ENCODE results near the gene EDC3. TPM values are rescaled to one million over a fixed set of nuclear protein-coding genes. Genes with fewer than 3 reads are reported as not detected.

The EDC3 gene
- polyA plus RNA-seq, 1 experiment: 44.2 TPM

GRCh38 chr15:74622758-74623157 lies 73.1 kb downstream of the EDC3 start:
- no peak for TF ChIP-seq CTCF (IDR thresholded peaks at IDR 0.05; ENCODE audit: insufficient read depth, low read depth, low read length)
- no peak for DNase-seq (ENCODE audit: low read depth)
- peaks cover 78% of the 10 kb centered on the region for H3K36me3 ChIP-seq (ENCODE audit: control insufficient read depth, insufficient read depth, low read length)
- ChIA-PET CTCF (interaction anchor here (13.7 to 22.3 kb wide), 2 partner anchors 11 to 147 kb away, joined by 135 to 563 read pairs; partner anchors contain the start of gene CSK), POLR2A (no interaction called here)
- no peak overlapping the region for H3K4me3 ChIP-seq (ENCODE audit: low read depth, low read length)
- H3K27me3 ChIP-seq (ENCODE audit: control insufficient read depth, insufficient read depth, low read length): no peaks in the 10 kb centered on the region

- TF ChIP-seq CTCF (IDR thresholded peaks at IDR 0.05; ENCODE audit: insufficient read depth, low read depth, low read length): no peak
- Histone ChIP-seq H3K4me3 (ENCODE audit: low read depth, low read length) (no peak overlapping the region), H3K36me3 (ENCODE audit: control insufficient read depth, insufficient read depth, low read length) (peaks cover 70% of the 10 kb centered on the region), H3K27me3 (ENCODE audit: control insufficient read depth, insufficient read depth, low read length) (no peaks in the 10 kb centered on the region)
- ChIA-PET CTCF (interaction anchor here (0.6 to 22.3 kb wide), 6 partner anchors 12 to 249 kb away, joined by 3 to 563 read pairs (median 5); partner anchors contain the start of gene CSK), POLR2A (no interaction called here)
- DNase-seq (ENCODE audit: low read depth): no peak
These were observed 73.9 kb downstream of the EDC3 start for GRCh38 chr15:74621936-74622335.

GRCh38 chr15:74621546-74621920 lies 74.3 kb downstream of the EDC3 start:
- no peaks in the 10 kb centered on the region for H3K27me3 ChIP-seq (ENCODE audit: control insufficient read depth, insufficient read depth, low read length)
- no peak overlapping the region for H3K4me3 ChIP-seq (ENCODE audit: low read depth, low read length)
- CTCF ChIA-PET: interaction anchor here (0.6 to 22.3 kb wide), 7 partner anchors 12 to 250 kb away, joined by 3 to 563 read pairs (median 5); partner anchors contain the start of gene CSK
- peaks cover 66% of the 10 kb centered on the region for H3K36me3 ChIP-seq (ENCODE audit: control insufficient read depth, insufficient read depth, low read length)
- TF ChIP-seq CTCF (IDR thresholded peaks at IDR 0.05; ENCODE audit: insufficient read depth, low read depth, low read length): no peak
- DNase-seq (ENCODE audit: low read depth): no peak
- POLR2A ChIA-PET: no interaction called here

- TF ChIP-seq CTCF (IDR thresholded peaks at IDR 0.05; ENCODE audit: insufficient read depth, low read depth, low read length): peak; percentile 97
- ChIA-PET POLR2A (no interaction called here), CTCF (interaction anchor here (0.6 to 22.3 kb wide), 7 partner anchors 13 to 249 kb away, joined by 3 to 563 read pairs (median 5); partner anchors contain the start of gene CSK)
- Histone ChIP-seq H3K27me3 (ENCODE audit: control insufficient read depth, insufficient read depth, low read length) (no peaks in the 10 kb centered on the region), H3K4me3 (ENCODE audit: low read depth, low read length) (no peak overlapping the region), H3K36me3 (ENCODE audit: control insufficient read depth, insufficient read depth, low read length) (peaks cover 60% of the 10 kb centered on the region)
- DNase-seq (ENCODE audit: low read depth): no peak
These were observed 74.9 kb downstream of the EDC3 start for GRCh38 chr15:74620636-74621545.

- TF ChIP-seq CTCF (IDR thresholded peaks at IDR 0.05; ENCODE audit: insufficient read depth, low read depth, low read length): no peak
- no peak for DNase-seq (ENCODE audit: low read depth)
- Histone ChIP-seq H3K27me3 (ENCODE audit: control insufficient read depth, insufficient read depth, low read length) (no peaks in the 10 kb centered on the region), H3K36me3 (ENCODE audit: control insufficient read depth, insufficient read depth, low read length) (peaks cover 51% of the 10 kb centered on the region), H3K4me3 (ENCODE audit: low read depth, low read length) (no peak overlapping the region)
- ChIA-PET POLR2A (no interaction called here), CTCF (interaction anchor here (2.1 to 13.7 kb wide), 2 partner anchors 13 to 21 kb away, joined by 5 to 135 read pairs; no protein-coding TSS in a partner anchor)
These were observed 75.7 kb downstream of the EDC3 start for GRCh38 chr15:74619916-74620635.

All from BJ (cell line).